A673 (cell line): Measurements from ENCODE around the gene FRMD5. TPM values are rescaled to one million over a fixed set of nuclear protein-coding genes. Genes with fewer than 3 reads are reported as not detected.

ENCODE experiments used
- BruUV-seq: library from RNA; stranded (reverse); fragments of 400-500 nt; replicated peaks from 2 replicates; lab custom pipeline; 2021; lab: Mats Ljungman, UMichigan
- CTCF ChIA-PET: fragments of 300-600 bp; sonication (Branson Sonifier 250); formaldehyde crosslinking; loops from one replicate; lab custom pipeline; 2022; ENCODE audit warnings: antibody characterized with exemption; lab: Charles Lee
- POLR2A ChIA-PET: fragments of 300-600 bp; sonication (Branson Sonifier 250); formaldehyde crosslinking; loops from one replicate; lab custom pipeline; 2022; ENCODE audit warnings: antibody characterized with exemption; ENCODE audit not compliant: low non-redundant PET; lab: Charles Lee
- DNase-seq: peaks from one replicate; pipeline ENCODE4 v3.0.0-alpha.2; 2015; ENCODE audit warnings: low spot score
- H3K27ac ChIP-seq: fragments of 200-600 bp; sonication (generic); 2 replicates; pipeline ENCODE4 v1.5.1; 2016; ENCODE audit warnings: mixed run types, low read depth, mild to moderate bottlenecking, mixed read lengths, antibody characterized with exemption, low read length; ENCODE audit not compliant: poor library complexity, severe bottlenecking
- H3K27me3 ChIP-seq: fragments of 200-600 bp; sonication (generic); replicated peaks from 2 replicates; pipeline ENCODE4 v1.6.1; 2017; ENCODE audit warnings: mixed run types, low read depth, mild to moderate bottlenecking, mixed read lengths, antibody characterized with exemption, low read length; ENCODE audit not compliant: insufficient read depth, poor library complexity
- H3K36me3 ChIP-seq: fragments of 200-600 bp; sonication (generic); 2 replicates; pipeline ENCODE4 v1.6.1; 2016; ENCODE audit warnings: mixed run types, mild to moderate bottlenecking, mixed read lengths, antibody characterized with exemption, low read length; ENCODE audit not compliant: insufficient read depth, poor library complexity, severe bottlenecking
- H3K4me1 ChIP-seq: fragments of 200-600 bp; sonication (generic); 2 replicates; pipeline ENCODE4 v1.6.1; 2017; ENCODE audit warnings: mixed run types, mild to moderate bottlenecking, mixed read lengths, antibody characterized with exemption, low read length; ENCODE audit not compliant: insufficient read depth, poor library complexity, severe bottlenecking
- H3K4me3 ChIP-seq: fragments of 200-600 bp; sonication (generic); 2 replicates; pipeline ENCODE4 v1.5.1; 2016; ENCODE audit warnings: low read depth, mixed run types, mild to moderate bottlenecking, mixed read lengths, low read length; ENCODE audit not compliant: poor library complexity, severe bottlenecking
- H3K9me3 ChIP-seq: fragments of 200-600 bp; sonication (generic); 2 replicates; pipeline ENCODE4 v1.6.1; 2016; ENCODE audit warnings: mixed run types, low read depth, mild to moderate bottlenecking, mixed read lengths, antibody characterized with exemption, low read length; ENCODE audit not compliant: poor library complexity, severe bottlenecking
- EZH2 ChIP-seq: fragments of 200-600 bp; sonication (generic); IDR thresholded peaks from 2 replicates; pipeline ENCODE4 v1.6.1; 2017; ENCODE audit warnings: borderline replicate concordance, low read depth, mild to moderate bottlenecking, mixed read lengths, antibody characterized with exemption, low read length; ENCODE audit not compliant: poor library complexity, severe bottlenecking
- intact Hi-C: fragments of 100-400 bp; cut with micrococcal nuclease; formaldehyde crosslinking; loops from one replicate; pipeline ENCODE4 v1.10.0; 2022; ENCODE audit not compliant: unreplicated experiment
- total RNA-seq: library from RNA; stranded (reverse); gene quantifications from 2 replicates; pipeline ENCODE4 v1.2.3, GENCODE V29; 2021
- TF ChIP-seq, protein P1 (sequence below): fragments of 300-800, 200-600 bp; sonication (generic); conservative IDR thresholded peaks from 2 replicates; pipeline ENCODE4 v1.5.1; 2017; ENCODE audit warnings: low read depth, mild to moderate bottlenecking, antibody characterized with exemption, low read length, moderate library complexity, mixed read lengths

The FRMD5 gene
- total RNA-seq, 1 experiment from 2014 or later, result 2.6 TPM

DNA sequence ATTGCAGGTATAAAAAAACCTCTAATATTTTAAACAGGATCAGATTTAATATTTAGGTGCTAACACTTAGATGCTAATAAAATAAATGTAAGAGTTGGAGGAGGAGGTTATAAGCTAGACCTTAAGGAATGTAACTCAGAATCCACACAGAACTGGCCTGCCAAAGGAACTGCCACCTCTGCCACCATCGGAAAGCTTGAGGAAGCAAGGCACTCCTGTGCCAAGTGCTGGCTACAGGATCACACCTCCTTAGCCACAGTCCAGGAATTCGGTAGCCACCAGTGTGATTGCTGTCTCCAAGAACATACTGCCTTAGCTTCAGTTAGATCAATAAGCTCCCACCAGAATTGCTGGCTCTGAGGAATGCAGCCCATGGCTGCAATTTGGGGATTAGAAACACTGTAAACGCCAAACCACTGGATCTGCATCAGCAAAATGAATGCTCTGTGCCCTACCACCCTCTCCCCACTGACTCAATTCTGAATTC is 58.0 kb downstream of the FRMD5 start:
- BruUV-seq, result no TSS peak
- Histone ChIP-seq H3K9me3 (no peaks in the 10 kb centered on the region), H3K4me3 (no peak overlapping the region), H3K27me3 (no peaks in the 10 kb centered on the region), H3K4me1 (no peaks in the 10 kb centered on the region), H3K27ac (no peak overlapping the region), H3K36me3 (no peaks in the 10 kb centered on the region)
- TF ChIP-seq, protein P1, sequence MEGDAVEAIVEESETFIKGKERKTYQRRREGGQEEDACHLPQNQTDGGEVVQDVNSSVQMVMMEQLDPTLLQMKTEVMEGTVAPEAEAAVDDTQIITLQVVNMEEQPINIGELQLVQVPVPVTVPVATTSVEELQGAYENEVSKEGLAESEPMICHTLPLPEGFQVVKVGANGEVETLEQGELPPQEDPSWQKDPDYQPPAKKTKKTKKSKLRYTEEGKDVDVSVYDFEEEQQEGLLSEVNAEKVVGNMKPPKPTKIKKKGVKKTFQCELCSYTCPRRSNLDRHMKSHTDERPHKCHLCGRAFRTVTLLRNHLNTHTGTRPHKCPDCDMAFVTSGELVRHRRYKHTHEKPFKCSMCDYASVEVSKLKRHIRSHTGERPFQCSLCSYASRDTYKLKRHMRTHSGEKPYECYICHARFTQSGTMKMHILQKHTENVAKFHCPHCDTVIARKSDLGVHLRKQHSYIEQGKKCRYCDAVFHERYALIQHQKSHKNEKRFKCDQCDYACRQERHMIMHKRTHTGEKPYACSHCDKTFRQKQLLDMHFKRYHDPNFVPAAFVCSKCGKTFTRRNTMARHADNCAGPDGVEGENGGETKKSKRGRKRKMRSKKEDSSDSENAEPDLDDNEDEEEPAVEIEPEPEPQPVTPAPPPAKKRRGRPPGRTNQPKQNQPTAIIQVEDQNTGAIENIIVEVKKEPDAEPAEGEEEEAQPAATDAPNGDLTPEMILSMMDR, result no peak
- TF ChIP-seq EZH2, result no peak
- CTCF ChIA-PET, result no interaction called here
- DNase-seq, result no peak
- POLR2A ChIA-PET, result interaction anchor here (0.6 kb wide), 1 partner anchor 101 kb away, joined by 3 read pairs; no protein-coding TSS in a partner anchor
- intact Hi-C loops, result no loop called here

DNA sequence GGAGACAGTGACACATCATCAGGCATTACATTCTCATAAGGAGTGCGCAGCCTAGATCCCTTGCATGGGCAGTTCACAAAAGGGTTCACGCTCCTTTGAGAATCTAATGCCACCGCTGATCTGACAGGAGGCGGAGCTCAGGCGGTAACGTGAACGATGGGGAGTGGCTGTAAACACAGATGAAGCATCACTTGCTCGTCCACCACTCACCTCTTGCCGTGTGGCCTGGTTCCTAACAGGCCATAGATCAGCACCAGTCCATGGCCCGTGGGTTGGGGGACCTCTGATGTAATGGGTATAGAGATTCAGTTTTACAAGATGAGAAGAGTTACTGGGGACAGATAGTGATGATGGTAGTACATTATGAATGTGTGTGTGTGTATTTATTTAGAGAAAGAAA is 63.0 kb downstream of the FRMD5 start:
- no peak overlapping the region for H3K4me3 ChIP-seq
- ChIA-PET POLR2A (no interaction called here), CTCF (no interaction called here)
- DNase-seq, result no peak
- intact Hi-C loops, result no loop called here
- no peaks in the 10 kb centered on the region for H3K4me1 ChIP-seq
- TF ChIP-seq, protein P1, result no peak
- TF ChIP-seq EZH2, result no peak
- no peak overlapping the region for H3K27ac ChIP-seq
- no TSS peak for BruUV-seq
- H3K27me3 ChIP-seq, result no peaks in the 10 kb centered on the region
- no peaks in the 10 kb centered on the region for H3K9me3 ChIP-seq
- no peaks in the 10 kb centered on the region for H3K36me3 ChIP-seq

DNA sequence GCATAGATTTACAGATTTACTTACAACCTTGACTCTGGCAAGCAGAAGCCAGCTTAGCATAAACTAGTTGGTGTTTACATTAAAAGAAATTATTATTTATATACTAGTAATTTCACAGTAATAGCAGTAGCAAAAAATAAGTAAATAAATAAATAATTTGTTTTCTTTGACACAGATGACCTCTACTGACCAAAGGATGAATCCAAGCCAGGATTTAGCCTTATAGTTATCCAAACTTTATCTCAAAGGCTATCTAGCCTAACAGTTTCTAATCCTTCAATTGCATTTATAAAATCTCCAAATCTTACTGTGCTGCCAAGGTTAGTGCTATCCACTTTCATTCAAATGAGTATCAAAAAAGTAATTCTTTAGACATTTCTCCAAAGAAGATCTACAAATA is 64.3 kb downstream of the FRMD5 start:
- no peaks in the 10 kb centered on the region for H3K9me3 ChIP-seq
- H3K4me1 ChIP-seq, result no peaks in the 10 kb centered on the region
- no peaks in the 10 kb centered on the region for H3K36me3 ChIP-seq
- ChIA-PET CTCF (no interaction called here), POLR2A (no interaction called here)
- no peak overlapping the region for H3K27ac ChIP-seq
- H3K27me3 ChIP-seq, result no peaks in the 10 kb centered on the region
- no peak overlapping the region for H3K4me3 ChIP-seq
- TF ChIP-seq, protein P1, result no peak
- TF ChIP-seq EZH2, result no peak
- intact Hi-C loops, result no loop called here
- no TSS peak for BruUV-seq
- DNase-seq, result no peak
